HepG2 (cell line): Measurements from ENCODE around the gene NEURL4. TPM values are rescaled to one million over a fixed set of nuclear protein-coding genes. Genes with fewer than 3 reads are reported as not detected.
A peak's percentile ranks its signal among the peaks of the same experiment; 100 is the strongest.

Experiments
- ATAC-seq: fragments of 200-7000 bp; cut with Tn5 transposase; 3 replicates; pipeline ENCODE4 v1.9.1; 2020; ENCODE audit warnings: mild to moderate bottlenecking, moderate library complexity
- BruUV-seq: library from RNA; stranded (reverse); fragments of 400-500 nt; replicated peaks from 2 replicates; lab custom pipeline; 2021; lab: Mats Ljungman, UMichigan
- CTCF ChIA-PET: fragments of 300-600 bp; formaldehyde crosslinking; extraction: SDS; loops from one replicate; lab custom pipeline; 2021; ENCODE audit warnings: low total read pairs, inconsistent platforms, low intra/inter-chr PET ratio; lab: Yijun Ruan, JAX
- POLR2A ChIA-PET: fragments of 350-600 bp; sonication (Branson Sonifier 250); formaldehyde crosslinking; loops from one replicate; lab custom pipeline; 2020; ENCODE audit warnings: antibody characterized with exemption, inconsistent platforms; lab: Yijun Ruan, JAX
- DNase-seq: peaks from one replicate; pipeline ENCODE4 v3.0.0-alpha.2; 2015; ENCODE audit warnings: low spot score
- FAIRE-seq: peaks from 3 replicates; lab custom pipeline; 2011; peaks lifted over from hg19 to GRCh38; lab: Jason Lieb, UNC
- H2AFZ ChIP-seq: one replicate; pipeline ENCODE4 v1.6.1; 2011; ENCODE audit warnings: low read length, inconsistent platforms
- H3K27ac ChIP-seq: fragments of 300-600 bp; 3 replicates; pipeline ENCODE4 v1.8.0; 2011; ENCODE audit warnings: mixed run types, mild to moderate bottlenecking, mixed read lengths, low read length, inconsistent platforms; ENCODE audit not compliant: insufficient read depth; ENCODE audit errors: extremely low read length
- H3K27me3 ChIP-seq, 2 experiments: fragments of 200-600 bp in 1 of 2; 2 replicates in 1 of 2; 3 replicates in 1 of 2; pipeline versions ENCODE4 v1.6.0 to v1.8.0; 2011; ENCODE audit warnings: low read length in 2 of 2, mild to moderate bottlenecking in 2 of 2, moderate library complexity in 2 of 2, inconsistent platforms in 1 of 2; ENCODE audit not compliant: insufficient read depth in 2 of 2, control insufficient read depth in 1 of 2
- H3K36me3 ChIP-seq, 2 experiments: fragments of 200-600 bp in 1 of 2; replicated peaks in 1 of 2; 2 replicates in 1 of 2; 3 replicates in 1 of 2; pipeline versions ENCODE4 v1.5.1 to v1.8.0; 2011; ENCODE audit warnings: low read length in 2 of 2, inconsistent platforms in 1 of 2; ENCODE audit not compliant: insufficient read depth in 2 of 2, control insufficient read depth in 1 of 2
- H3K4me1 ChIP-seq: 2 replicates; pipeline ENCODE4 v1.5.1; 2012; ENCODE audit warnings: low read length, inconsistent platforms; ENCODE audit not compliant: insufficient read depth
- H3K4me2 ChIP-seq: 2 replicates; pipeline ENCODE4 v1.6.0; 2011; ENCODE audit warnings: low read depth, low read length, inconsistent platforms
- H3K4me3 ChIP-seq, 3 experiments: fragments of 200-600 bp in 1 of 3; sonication (generic), shearing (Covaris generic) in 1 of 3; replicated peaks in 1 of 3; 2 replicates each; pipeline ENCODE4 v1.5.1; 2011 to 2016; ENCODE audit warnings: low read length in 3 of 3, inconsistent platforms in 2 of 3, low read depth in 2 of 3, mild to moderate bottlenecking in 2 of 3, control low read depth in 1 of 3, mixed read lengths in 1 of 3; ENCODE audit not compliant: insufficient read depth in 1 of 3
- H3K79me2 ChIP-seq: one replicate; pipeline ENCODE4 v1.6.1; 2011; ENCODE audit warnings: low read length, inconsistent platforms; ENCODE audit not compliant: insufficient read depth
- H3K9ac ChIP-seq: 2 replicates; pipeline ENCODE4 v1.6.0; 2011; ENCODE audit warnings: mild to moderate bottlenecking, low read depth, low read length, inconsistent platforms; ENCODE audit not compliant: insufficient read depth
- H3K9me3 ChIP-seq: 2 replicates; pipeline ENCODE4 v1.5.1; 2012; ENCODE audit warnings: mild to moderate bottlenecking, low read length
- H4K20me1 ChIP-seq: 2 replicates; pipeline ENCODE4 v1.6.0; 2011; ENCODE audit warnings: inconsistent platforms, mild to moderate bottlenecking, low read length, moderate library complexity; ENCODE audit not compliant: insufficient read depth
- NONO ChIP-seq, 2 experiments: fragments of 450-650 bp in 1 of 2; sonication (generic) in 1 of 2; formaldehyde crosslinking in 1 of 2; IDR thresholded peaks in 1 of 2; conservative IDR thresholded peaks in 1 of 2; 2 replicates each; pipeline versions ENCODE4 v1.6.1 to v1.8.0; 2017 to 2022; ENCODE audit warnings: mild to moderate bottlenecking in 1 of 2, missing genetic modification reagents in 1 of 2, moderate library complexity in 1 of 2
- RBM22 ChIP-seq: fragments of 200-400 bp; formaldehyde crosslinking; optimal IDR thresholded peaks from 2 replicates; pipeline ENCODE3; 2017; ENCODE audit warnings: mild to moderate bottlenecking, low read length, moderate library complexity
- RFX1 ChIP-seq: fragments of 450-650 bp; IDR thresholded peaks from 2 replicates; pipeline ENCODE4 v1.6.1; 2017
- RFX3 ChIP-seq: IDR thresholded peaks from 2 replicates; pipeline ENCODE4 v1.6.1; 2016; ENCODE audit warnings: missing biosample characterization, missing genetic modification reagents
- RORA ChIP-seq: sonication (generic); formaldehyde crosslinking; IDR thresholded peaks from 2 replicates; pipeline ENCODE4 v1.5.0; 2020; ENCODE audit warnings: mild to moderate bottlenecking, missing genetic modification reagents, moderate library complexity
- TCF7 ChIP-seq: sonication (generic); IDR thresholded peaks from 2 replicates; pipeline ENCODE4 v1.6.1; 2016; ENCODE audit warnings: antibody characterized with exemption, low read depth
- ZFP82 ChIP-seq: sonication (generic); formaldehyde crosslinking; IDR thresholded peaks from 2 replicates; pipeline ENCODE4 v1.5.1; 2020; ENCODE audit warnings: mild to moderate bottlenecking, missing genetic modification reagents, borderline replicate concordance
- ZNF331 ChIP-seq: sonication (generic); formaldehyde crosslinking; IDR thresholded peaks from 2 replicates; pipeline ENCODE4 v1.4.0; 2020; ENCODE audit warnings: missing genetic modification reagents
- WGBS: methylation state at CpG from one replicate; pipeline ENCODE4 v1.1.6; 2017; ENCODE audit warnings: low lambda C conversion rate; 5-methylcytosine and 5-hydroxymethylcytosine counted together
- in situ Hi-C: cut with HindIII; loops from 2 replicates; pipeline ENCODE4 v1.10.0; 2017; ENCODE audit warnings: low pct_unique_long_range_greater_than_20kb; ENCODE audit not compliant: extremely low pct_ligation_motif_present
- intact Hi-C: fragments of 100-400 bp; cut with micrococcal nuclease; formaldehyde crosslinking; loops from one replicate; pipeline ENCODE4 v1.10.0; 2022; ENCODE audit not compliant: unreplicated experiment
- polyA plus RNA-seq, 8 experiments: library from polyadenylated mRNA; depleted of rRNA in 3 of 8; stranded (reverse) in 7 of 8; unstranded in 1 of 8; fragments of >200 nt; fragmentation: Illumina TruSeq in 4 of 8; extraction: Trizol in 4 of 8; gene quantifications; 2 replicates each; pipeline versions ENCODE4 v1.2.1 to v1.2.3, GENCODE V29; 2011 to 2016; ENCODE audit warnings: low read depth in 4 of 8, missing spikeins in 1 of 8, mixed read lengths in 1 of 8; ENCODE audit not compliant: insufficient read depth in 1 of 8
- total RNA-seq, 5 experiments: library from RNA; depleted of rRNA; stranded (reverse); fragments of >200 nt; fragmentation: Illumina TruSeq; extraction: Trizol; gene quantifications; 2 replicates each; pipeline ENCODE4 v1.2.3, GENCODE V29; 2016; ENCODE audit warnings: low read depth in 1 of 5

The NEURL4 gene
- total and polyA plus RNA-seq, 2 of the 13 experiments (the other 11 are each of a cell fraction or from before 2014, with no cell fraction given), result 14.8 to 15.7 TPM

DNA sequence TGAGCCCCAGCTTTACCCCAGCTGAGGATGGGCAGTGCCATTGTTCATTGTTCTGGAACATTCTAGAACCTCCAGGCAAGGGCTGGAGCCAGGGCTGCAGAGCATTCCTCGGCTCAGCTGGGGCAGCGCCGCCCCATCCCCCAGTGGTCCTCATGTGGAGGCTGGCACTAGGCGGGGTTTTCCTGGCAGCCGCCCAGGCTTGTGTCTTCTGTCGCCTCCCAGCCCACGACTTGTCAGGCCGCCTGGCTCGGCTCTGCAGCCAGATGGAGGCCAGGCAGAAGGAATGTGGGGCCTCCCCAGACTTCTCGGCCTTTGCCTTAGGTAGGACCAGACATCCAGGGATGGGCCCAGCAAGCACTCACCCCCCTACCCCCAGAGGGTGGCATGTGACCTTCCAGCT is 25.9 kb upstream of the NEURL4 start, which contains the start of gene TMEM95 (continued):
- TF ChIP-seq RORA (CRISPR knock-in tag) (no peak), TCF7 (no peak)

DNA sequence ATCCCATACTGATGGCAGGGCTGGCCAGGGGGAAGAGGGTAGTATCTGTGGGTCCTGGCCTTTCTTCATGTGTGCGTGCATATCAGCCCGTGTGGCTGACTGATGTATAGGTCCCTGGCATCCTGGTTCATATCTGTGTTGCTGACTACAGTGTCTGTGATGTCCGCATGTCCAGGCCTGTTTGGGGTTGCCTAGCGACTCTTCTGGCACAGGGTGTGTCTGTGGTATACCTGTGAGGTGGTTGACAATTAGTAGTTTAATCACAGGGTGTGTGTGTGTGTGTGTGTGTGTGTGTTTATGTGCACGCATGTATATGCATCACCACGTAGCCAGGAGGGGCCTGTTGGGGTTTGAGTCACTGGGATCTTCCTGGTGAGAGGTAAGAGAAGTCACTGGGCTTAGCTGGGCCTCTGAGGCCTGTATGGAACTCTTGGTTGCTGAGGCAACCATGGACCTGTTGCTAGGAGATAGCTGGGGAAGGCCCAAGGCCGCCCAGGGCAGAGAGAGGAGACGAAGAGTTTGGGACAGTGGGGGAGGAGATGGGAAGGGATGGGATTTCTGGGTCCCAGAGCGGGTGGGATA is 25.2 kb upstream of the NEURL4 start:
- peaks cover 0 to 10% of the 10 kb centered on the region in 2 experiments; a peak in 1 of 5 replicates for H3K27me3 ChIP-seq
- DNase-seq (no peak), ATAC-seq (no peak), FAIRE-seq (no peak)
- intact Hi-C loops (loop anchor here (5.0 to 10.0 kb wide), 2 partner anchors 210 to 307 kb away; partner anchors contain the start of gene SENP3), in situ Hi-C loops (no loop called here)
- H3K27ac ChIP-seq, result no peak overlapping the region
- no peak overlapping the region for H3K4me3 ChIP-seq
- H3K4me1 ChIP-seq, result peaks cover 33% of the 10 kb centered on the region
- ChIA-PET CTCF (no interaction called here), POLR2A (interaction anchor here (2.0 to 7.0 kb wide), 3 partner anchors 25 to 131 kb away, joined by 4 to 44 read pairs (median 9); partner anchors contain the start of genes NEURL4, POLR2A and TMEM256)
- peaks cover 7% of the 10 kb centered on the region; the same call in 1 of the 2 replicates for H4K20me1 ChIP-seq
- no peak overlapping the region for H3K9ac ChIP-seq
- H3K79me2 ChIP-seq, result no peaks in the 10 kb centered on the region
- no peak overlapping the region for H2AFZ ChIP-seq
- no peak for TF ChIP-seq ZNF331 (CRISPR knock-in tag)
- TF ChIP-seq ZFP82 (CRISPR knock-in tag), result no peak
- peak; percentile 67 for TF ChIP-seq RFX3
- TF ChIP-seq NONO (IDR thresholded peaks at IDR 0.05), result no peak
- no peak for TF ChIP-seq NONO (CRISPR knock-in tag; conservative IDR thresholded peaks at IDR 0.05)
- peak; percentile 58 for TF ChIP-seq RBM22
- TF ChIP-seq RFX1, result peak; percentile 64; the same call in 1 of the 2 replicates
- WGBS, result 36% methylated on average over 8 of the region's 9 CpGs
- H3K36me3 ChIP-seq, result no peaks in the 10 kb centered on the region
- H3K4me2 ChIP-seq, result no peak overlapping the region
- no peaks in the 10 kb centered on the region for H3K9me3 ChIP-seq
- BruUV-seq, result no TSS peak
